Trophoblast cell (in vitro differentiated cells and primary cell): ENCODE measurements around the gene SEMA3G.
A peak's percentile ranks its signal among the peaks of the same experiment; 100 is the strongest.

Source experiments
- DNase-seq, 2 donors: peaks; one replicate each; pipeline ENCODE4 v3.0.0-alpha.2; 2016
- H2AFZ ChIP-seq: 2 replicates; pipeline ENCODE4 v1.6.1; 2013; ENCODE audit warnings: low read length, moderate library complexity, mild to moderate bottlenecking; ENCODE audit not compliant: insufficient read depth, poor library complexity
- H2AK5ac ChIP-seq: 2 replicates; pipeline ENCODE4 v1.6.1; 2013; ENCODE audit warnings: mild to moderate bottlenecking, low read length
- H2BK120ac ChIP-seq: 2 replicates; pipeline ENCODE4 v1.6.1; 2013; ENCODE audit warnings: low read length, mild to moderate bottlenecking, moderate library complexity; ENCODE audit not compliant: insufficient read depth, poor library complexity
- H2BK12ac ChIP-seq: 2 replicates; pipeline ENCODE4 v1.6.1; 2013; ENCODE audit warnings: mild to moderate bottlenecking, low read length, moderate library complexity
- H2BK5ac ChIP-seq: 2 replicates; pipeline ENCODE4 v1.6.1; 2013; ENCODE audit warnings: low read length, low read depth, moderate library complexity, mild to moderate bottlenecking; ENCODE audit not compliant: poor library complexity
- H3K14ac ChIP-seq: 2 replicates; pipeline ENCODE4 v1.6.1; 2013; ENCODE audit warnings: mild to moderate bottlenecking, low read length
- H3K18ac ChIP-seq: 2 replicates; pipeline ENCODE4 v1.6.1; 2013; ENCODE audit warnings: mild to moderate bottlenecking, low read length
- H3K23ac ChIP-seq: 2 replicates; pipeline ENCODE4 v1.6.1; 2013; ENCODE audit warnings: low read length
- H3K27ac ChIP-seq: 2 replicates; pipeline ENCODE4 v1.5.1; 2013; ENCODE audit warnings: low read depth, mild to moderate bottlenecking, inconsistent platforms, low read length, moderate library complexity
- H3K27me3 ChIP-seq: 2 replicates; pipeline ENCODE4 v1.6.1; 2013; ENCODE audit warnings: inconsistent platforms, mild to moderate bottlenecking, low read length, moderate library complexity; ENCODE audit not compliant: insufficient read depth
- H3K36me3 ChIP-seq, 2 experiments: 1 replicate in 1 of 2; 2 replicates in 1 of 2; pipeline ENCODE4 v1.6.1; 2013; ENCODE audit warnings: low read length in 2 of 2, mild to moderate bottlenecking in 2 of 2, moderate library complexity in 1 of 2; ENCODE audit not compliant: insufficient read depth in 2 of 2, control insufficient read depth in 1 of 2
- H3K4ac ChIP-seq: 2 replicates; pipeline ENCODE4 v1.6.1; 2013; ENCODE audit warnings: low read depth, mild to moderate bottlenecking, low read length, moderate library complexity
- H3K4me1 ChIP-seq, 2 experiments: 1 replicate in 1 of 2; 2 replicates in 1 of 2; pipeline ENCODE4 v1.6.1; 2013; ENCODE audit warnings: low read length in 2 of 2, mild to moderate bottlenecking in 2 of 2, moderate library complexity in 1 of 2; ENCODE audit not compliant: insufficient read depth in 2 of 2, control insufficient read depth in 1 of 2
- H3K4me2 ChIP-seq: 2 replicates; pipeline ENCODE4 v1.6.1; 2013; ENCODE audit warnings: inconsistent platforms, mild to moderate bottlenecking, low read length, moderate library complexity
- H3K4me3 ChIP-seq: 2 replicates; pipeline ENCODE4 v1.5.1; 2013; ENCODE audit warnings: mild to moderate bottlenecking, low read depth, low read length, inconsistent platforms
- H3K79me1 ChIP-seq: one replicate; pipeline ENCODE4 v1.6.1; 2013; ENCODE audit warnings: low read length
- H3K79me2 ChIP-seq: 2 replicates; pipeline ENCODE4 v1.6.1; 2013; ENCODE audit warnings: low read length, mild to moderate bottlenecking; ENCODE audit not compliant: control insufficient read depth, insufficient read depth, poor library complexity
- H3K9ac ChIP-seq: 2 replicates; pipeline ENCODE4 v1.6.1; 2013; ENCODE audit warnings: mild to moderate bottlenecking, low read length
- H3K9me3 ChIP-seq: 2 replicates; pipeline ENCODE4 v1.6.1; 2013; ENCODE audit warnings: low read depth, mild to moderate bottlenecking, control low read depth, inconsistent platforms, low read length; ENCODE audit not compliant: insufficient read depth
- H4K12ac ChIP-seq: 2 replicates; pipeline ENCODE4 v1.6.1; 2013; ENCODE audit warnings: low read depth, mild to moderate bottlenecking, low read length, moderate library complexity
- H4K8ac ChIP-seq: 2 replicates; pipeline ENCODE4 v1.6.1; 2013; ENCODE audit warnings: low read depth, mild to moderate bottlenecking, low read length, moderate library complexity
- H4K91ac ChIP-seq: one replicate; pipeline ENCODE4 v1.6.1; 2013; ENCODE audit warnings: low read depth, mild to moderate bottlenecking, low read length, moderate library complexity
- WGBS: extraction: QIAGEN DNeasy Blood & Tissue Kit; methylation state at CpG from one replicate; pipeline ENCODE4 v1.1.7; 2013; ENCODE audit warnings: missing lambda C conversion rate; ENCODE audit not compliant: insufficient read length, insufficient coverage; ENCODE audit errors: extremely low coverage; 5-methylcytosine and 5-hydroxymethylcytosine counted together

Gene SEMA3G

GRCh38 chr3:52429031-52429430 is 15.9 kb downstream of the SEMA3G start:
- Histone ChIP-seq H2BK5ac (no peak overlapping the region), H3K14ac (no peak overlapping the region), H3K79me1 (no peaks in the 10 kb centered on the region), H3K36me3 (no peaks in the 10 kb centered on the region), H3K4me2 (no peak overlapping the region), H3K27me3 (no peaks in the 10 kb centered on the region), H4K8ac (no peak overlapping the region), H3K23ac (no peak overlapping the region), H3K4me3 (no peak overlapping the region), H3K27ac (no peak overlapping the region), H4K91ac (no peak overlapping the region), H2AK5ac (no peak overlapping the region), H2AFZ (no peak overlapping the region), H3K9ac (no peak overlapping the region), H2BK120ac (no peak overlapping the region), H3K79me2 (no peaks in the 10 kb centered on the region), H4K12ac (no peak overlapping the region), H3K4me1 (peaks cover 0 to 2% of the 10 kb centered on the region in 2 experiments), H2BK12ac (no peak overlapping the region), H3K4ac (no peak overlapping the region), H3K9me3 (no peaks in the 10 kb centered on the region), H3K18ac (no peak overlapping the region)
- no CpG with 5 or more reads among the region's 3 CpGs for WGBS
- DNase-seq = no peak

GRCh38 chr3:52428151-52429005 is 16.5 kb downstream of the SEMA3G start:
- H2AFZ ChIP-seq = no peak overlapping the region
- H3K9me3 ChIP-seq = no peaks in the 10 kb centered on the region
- H3K18ac ChIP-seq = no peak overlapping the region
- no peak overlapping the region for H4K12ac ChIP-seq
- H2BK120ac ChIP-seq = no peak overlapping the region
- no peak overlapping the region for H2AK5ac ChIP-seq
- H3K4me1 ChIP-seq = peaks cover 0 to 2% of the 10 kb centered on the region in 2 experiments
- H3K4me2 ChIP-seq = no peak overlapping the region
- H3K36me3 ChIP-seq = no peaks in the 10 kb centered on the region
- H3K27me3 ChIP-seq = no peaks in the 10 kb centered on the region
- no peak overlapping the region for H3K4me3 ChIP-seq
- DNase-seq = peak; percentile 33 to 75
- WGBS = no CpG with 5 or more reads among the region's 7 CpGs
- H3K9ac ChIP-seq = no peak overlapping the region
- no peak overlapping the region for H3K23ac ChIP-seq
- H3K4ac ChIP-seq = no peak overlapping the region
- no peak overlapping the region for H2BK5ac ChIP-seq
- no peaks in the 10 kb centered on the region for H3K79me1 ChIP-seq
- H3K14ac ChIP-seq = no peak overlapping the region
- no peaks in the 10 kb centered on the region for H3K79me2 ChIP-seq
- no peak overlapping the region for H4K91ac ChIP-seq
- H2BK12ac ChIP-seq = no peak overlapping the region
- H4K8ac ChIP-seq = no peak overlapping the region
- H3K27ac ChIP-seq = no peak overlapping the region

- no peaks in the 10 kb centered on the region for H3K79me2 ChIP-seq
- no peak overlapping the region for H4K91ac ChIP-seq
- H3K14ac ChIP-seq = no peak overlapping the region
- H2BK120ac ChIP-seq = no peak overlapping the region
- no peaks in the 10 kb centered on the region for H3K4me1 ChIP-seq
- H4K8ac ChIP-seq = no peak overlapping the region
- H3K4ac ChIP-seq = no peak overlapping the region
- H4K12ac ChIP-seq = no peak overlapping the region
- no peak for DNase-seq
- H3K36me3 ChIP-seq = no peaks in the 10 kb centered on the region
- H2AFZ ChIP-seq = no peak overlapping the region
- H3K18ac ChIP-seq = no peak overlapping the region
- H3K27ac ChIP-seq = no peak overlapping the region
- H3K4me3 ChIP-seq = no peak overlapping the region
- no CpG with 5 or more reads among the region's 5 CpGs for WGBS
- no peaks in the 10 kb centered on the region for H3K9me3 ChIP-seq
- H3K27me3 ChIP-seq = no peaks in the 10 kb centered on the region
- no peak overlapping the region for H2AK5ac ChIP-seq
- no peak overlapping the region for H3K23ac ChIP-seq
- H2BK12ac ChIP-seq = no peak overlapping the region
- no peak overlapping the region for H3K9ac ChIP-seq
- no peak overlapping the region for H2BK5ac ChIP-seq
- H3K4me2 ChIP-seq = no peak overlapping the region
- H3K79me1 ChIP-seq = no peaks in the 10 kb centered on the region
Observed at GRCh38 chr3:52423173-52423572, 21.7 kb downstream of the SEMA3G start.

DNA sequence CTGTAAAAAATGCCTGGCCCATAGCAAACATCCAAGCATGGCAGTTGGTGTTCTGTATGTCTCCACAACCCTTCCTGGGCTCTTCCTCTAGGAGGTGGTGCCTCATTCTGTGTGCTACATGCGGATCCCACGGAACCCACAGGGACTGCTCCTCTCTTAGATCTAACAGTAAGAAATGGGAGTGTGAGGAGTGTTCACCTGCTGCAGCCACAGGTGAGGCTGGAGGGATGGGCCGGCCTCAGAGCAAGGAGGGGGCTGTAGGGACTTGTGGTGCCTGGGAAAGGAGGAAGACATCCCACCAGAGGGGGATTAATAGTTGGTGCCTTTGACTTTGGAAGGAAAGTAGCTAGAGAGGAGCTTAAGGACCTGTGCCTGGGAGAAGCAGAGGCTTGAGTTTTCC is 22.2 kb downstream of the SEMA3G start:
- H3K4me1 ChIP-seq = no peaks in the 10 kb centered on the region
- no peak overlapping the region for H4K91ac ChIP-seq
- no peaks in the 10 kb centered on the region for H3K27me3 ChIP-seq
- no peak overlapping the region for H2BK120ac ChIP-seq
- H3K14ac ChIP-seq = no peak overlapping the region
- no peak overlapping the region for H2AK5ac ChIP-seq
- H3K27ac ChIP-seq = no peak overlapping the region
- DNase-seq = no peak
- H3K9ac ChIP-seq = no peak overlapping the region
- H3K23ac ChIP-seq = no peak overlapping the region
- H3K79me2 ChIP-seq = no peaks in the 10 kb centered on the region
- no CpG with 5 or more reads among the region's 3 CpGs for WGBS
- H3K79me1 ChIP-seq = no peaks in the 10 kb centered on the region
- H2AFZ ChIP-seq = no peak overlapping the region
- no peak overlapping the region for H4K12ac ChIP-seq
- H3K4me2 ChIP-seq = no peak overlapping the region
- H3K4ac ChIP-seq = no peak overlapping the region
- H4K8ac ChIP-seq = no peak overlapping the region
- H3K9me3 ChIP-seq = no peaks in the 10 kb centered on the region
- H3K4me3 ChIP-seq = no peak overlapping the region
- no peak overlapping the region for H2BK5ac ChIP-seq
- no peak overlapping the region for H2BK12ac ChIP-seq
- H3K18ac ChIP-seq = no peak overlapping the region
- no peaks in the 10 kb centered on the region for H3K36me3 ChIP-seq
